CD4-positive, alpha-beta T cell treated with Interleukin-21 for 1 hour (primary cell): ENCODE data around the gene CAPN10.
A peak's percentile ranks its signal among the peaks of the same experiment; 100 is the strongest.
"Not testable (repeated sequence)": the region's sequence is repeated elsewhere in the genome, so short reads cannot be mapped to it uniquely, and the experiment has no call there.

Source experiments
- DNase-seq: peaks from one replicate; pipeline ENCODE4 v3.0.0-alpha.2; 2020

Gene CAPN10

GRCh38 chr2:240604291-240604938 lies 17.9 kb downstream of the CAPN10 start:
- DNase-seq = no peak

DNA sequence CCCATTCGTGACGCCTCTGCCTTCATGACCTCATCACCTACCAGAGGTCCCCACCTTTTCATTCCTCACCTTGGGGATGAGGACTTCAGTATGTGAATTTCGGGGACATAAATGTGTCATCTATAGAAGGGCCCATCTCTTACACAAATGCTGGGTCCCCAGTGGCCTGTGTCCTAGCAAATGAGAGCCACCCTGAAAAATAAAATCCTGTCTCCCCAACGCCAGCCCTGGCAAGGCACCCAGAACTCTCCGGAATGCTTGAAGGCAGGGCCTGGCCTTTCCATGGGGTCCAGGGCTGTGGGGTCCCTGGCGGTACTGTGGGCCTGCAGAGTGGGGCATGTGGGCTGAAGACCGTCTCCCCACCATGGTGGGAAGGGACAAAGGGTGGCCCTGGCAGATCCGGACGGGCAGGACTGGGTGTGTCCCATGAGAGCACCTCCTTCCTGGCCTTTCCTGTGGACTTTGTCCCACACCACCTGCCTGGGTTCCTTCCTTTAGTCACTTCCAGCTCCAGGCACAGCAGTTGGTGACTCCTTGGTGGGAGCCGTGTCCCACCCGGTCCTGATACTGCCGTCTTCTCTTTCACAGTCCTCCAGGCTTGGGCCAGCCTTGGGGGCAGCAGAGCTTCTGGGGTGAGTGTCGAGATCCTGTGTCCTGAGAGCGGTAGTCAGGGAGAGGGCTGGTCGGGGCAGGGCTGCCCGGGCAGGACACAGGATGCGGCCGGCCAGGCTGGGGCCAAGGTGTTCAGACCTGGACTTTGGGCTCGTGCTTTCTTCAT lies 18.6 kb downstream of the CAPN10 start:
- DNase-seq = no peak

DNA sequence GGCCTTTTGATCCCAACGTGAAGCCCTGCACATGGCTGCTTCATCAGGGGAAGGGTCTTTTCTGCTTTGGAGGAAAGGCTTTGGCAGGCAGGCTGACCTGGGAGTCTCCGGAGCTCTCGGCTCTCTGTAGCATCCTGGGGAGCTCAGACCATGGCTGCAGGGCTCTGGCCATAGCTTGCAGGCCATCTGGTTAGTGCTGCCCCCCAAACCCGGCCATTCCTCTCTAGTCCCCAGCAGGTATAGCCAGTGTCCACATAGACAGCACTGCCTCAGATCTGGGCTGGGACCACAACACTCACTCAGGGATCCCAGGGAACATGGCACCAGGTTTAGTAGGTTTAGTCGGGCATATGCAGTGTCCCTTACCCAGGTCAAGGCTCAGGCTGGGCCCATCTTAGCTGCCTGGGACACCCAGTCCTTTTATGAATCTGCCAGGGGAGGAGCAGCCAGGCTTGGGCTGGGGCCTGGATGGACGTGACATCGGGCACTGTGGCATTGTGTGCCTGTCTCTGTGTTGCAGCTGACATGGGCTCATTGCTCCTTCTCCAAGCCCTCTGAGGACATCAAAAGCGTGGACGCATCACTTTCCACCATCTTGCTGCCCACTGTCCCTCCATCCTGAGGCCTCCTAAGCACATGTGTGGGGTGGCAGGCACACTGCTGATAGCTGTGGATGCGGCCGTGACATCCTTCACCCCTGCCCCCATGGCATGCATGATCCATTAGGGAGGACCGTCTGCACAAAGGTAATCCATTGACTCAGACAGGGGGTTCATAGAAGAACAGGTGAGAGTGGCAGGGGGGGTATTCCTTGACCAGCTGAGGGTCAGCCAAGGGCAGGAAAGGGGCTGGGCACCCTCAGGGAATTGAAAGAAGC lies 19.6 kb downstream of the CAPN10 start:
- no peak for DNase-seq

- DNase-seq = no peak
These were observed 25.2 kb downstream of the CAPN10 start for GRCh38 chr2:240611601-240612210.

DNA sequence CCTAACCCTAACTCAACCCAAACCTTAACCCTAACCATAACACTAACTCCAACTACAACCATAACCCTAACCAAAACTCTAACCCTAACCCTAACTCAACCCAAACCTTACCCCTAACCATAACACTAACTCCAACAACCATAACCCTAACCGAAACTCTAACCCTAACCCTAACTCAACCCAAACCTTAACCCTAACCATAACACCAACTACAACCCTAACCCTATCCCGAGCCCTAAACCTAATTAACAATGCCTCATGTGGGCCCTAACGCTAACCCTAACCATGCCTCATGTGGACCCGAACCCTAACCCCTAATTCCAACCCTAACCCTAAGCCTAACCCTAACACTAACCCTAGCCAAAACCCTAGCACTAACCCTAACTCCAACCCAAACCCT lies 27.2 kb downstream of the CAPN10 start:
- no peak for DNase-seq

DNA sequence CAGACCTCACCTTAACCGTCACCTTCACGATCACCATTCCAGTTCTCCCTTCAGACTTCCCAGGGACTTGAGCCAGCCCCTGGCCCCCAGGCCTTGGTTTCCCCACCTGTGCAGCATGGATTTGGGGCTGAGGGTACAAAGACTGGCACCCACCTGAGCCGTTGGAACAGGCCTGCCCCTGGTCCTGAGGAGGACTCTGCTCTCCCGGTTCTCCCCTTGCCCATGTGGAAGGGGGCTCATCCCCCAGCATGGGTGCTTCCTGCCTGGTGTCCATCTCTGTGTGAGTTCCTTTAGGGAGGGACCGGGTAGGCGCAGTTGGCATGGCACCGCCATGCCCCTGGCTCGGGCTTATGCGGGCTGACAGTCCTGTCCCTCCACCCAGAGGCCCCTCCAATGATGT lies 27.9 kb downstream of the CAPN10 start:
- DNase-seq = no peak

DNA sequence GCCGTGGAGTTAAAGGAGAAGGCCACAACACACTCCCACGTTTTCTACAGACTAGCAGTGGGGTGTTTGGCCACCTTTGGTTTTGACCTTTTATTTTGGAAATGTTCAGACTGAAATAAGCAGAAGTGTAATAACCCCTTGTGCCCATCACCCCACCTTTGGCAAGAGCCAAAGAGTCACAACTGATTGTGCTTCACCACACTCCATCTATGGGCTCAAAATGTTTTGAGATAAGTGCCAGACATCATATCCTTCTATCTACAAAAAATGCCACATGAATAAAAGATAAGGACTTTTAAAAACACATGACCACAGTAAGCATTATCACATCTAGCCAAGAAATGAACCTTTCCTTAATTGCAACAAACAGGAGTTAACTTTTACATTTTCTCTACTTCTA lies 28.9 kb downstream of the CAPN10 start:
- DNase-seq = no peak

DNA sequence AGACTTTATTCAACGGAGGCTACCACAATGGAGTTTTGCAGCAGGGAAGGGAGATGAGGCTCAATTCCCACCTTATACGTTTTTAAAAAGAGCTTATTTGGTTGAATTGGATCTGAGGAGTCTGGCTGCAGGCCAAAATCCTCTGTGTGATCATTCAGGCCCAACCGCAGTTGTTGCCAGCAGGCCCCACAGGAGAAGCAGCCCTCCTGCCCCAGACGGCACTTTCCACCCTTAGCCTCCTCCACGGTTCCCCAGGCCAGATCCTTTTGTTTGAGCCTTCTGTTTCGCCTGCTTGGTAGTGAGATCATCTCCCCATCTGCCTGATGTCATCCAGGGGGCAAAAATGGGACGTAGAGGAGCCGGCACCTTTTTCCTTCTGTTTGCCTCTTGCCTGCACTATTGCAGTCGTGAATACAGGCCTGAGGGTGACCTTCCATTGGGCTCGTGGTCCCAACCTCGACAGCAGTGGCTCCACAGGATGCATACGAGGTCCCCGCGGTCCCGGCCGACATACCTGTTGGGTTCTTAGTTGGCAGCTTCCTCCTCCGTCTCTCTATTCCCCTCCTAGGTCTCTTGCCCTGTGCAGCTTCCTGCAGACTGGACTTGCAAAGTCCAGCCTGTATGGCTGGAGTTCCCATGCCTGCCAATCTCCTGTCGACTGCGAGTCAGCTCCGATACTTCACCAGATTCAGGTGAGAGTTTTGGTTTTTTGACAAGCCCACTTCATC lies 29.4 kb downstream of the CAPN10 start:
- DNase-seq = no peak

GRCh38 chr2:240616860-240617666 lies 30.5 kb downstream of the CAPN10 start:
- not testable (repeated sequence) for DNase-seq

GRCh38 chr2:240618776-240619175 lies 32.2 kb downstream of the CAPN10 start:
- DNase-seq = no peak

- DNase-seq = no peak
These were observed 33.1 kb downstream of the CAPN10 start for GRCh38 chr2:240619506-240620148.

- no peak for DNase-seq
These were observed 33.7 kb downstream of the CAPN10 start for GRCh38 chr2:240620149-240620731.

DNA sequence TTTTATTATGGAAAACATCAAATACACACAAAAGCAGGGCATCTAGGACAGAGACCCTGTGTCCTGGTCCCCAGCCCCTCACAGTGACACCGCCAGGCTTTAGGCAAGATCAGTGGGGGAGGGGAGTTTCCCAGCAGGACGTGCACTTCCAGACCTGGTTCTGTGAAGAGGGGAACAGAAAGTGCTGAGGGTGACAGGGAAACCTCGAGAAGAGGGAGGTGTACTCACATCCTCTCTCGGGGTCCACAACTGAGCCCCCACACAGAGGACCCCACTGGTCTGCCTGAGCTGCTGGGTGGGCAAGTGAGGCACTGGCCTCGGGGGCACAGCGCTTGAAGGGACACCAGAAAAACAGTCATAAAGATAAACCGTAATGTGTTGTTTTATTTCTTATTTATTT lies 34.3 kb downstream of the CAPN10 start:
- DNase-seq = no peak

GRCh38 chr2:240622060-240622411 lies 35.5 kb downstream of the CAPN10 start:
- no peak for DNase-seq

GRCh38 chr2:240622531-240623235 lies 36.1 kb downstream of the CAPN10 start:
- DNase-seq = peak; percentile 58

GRCh38 chr2:240623531-240624010 lies 37.0 kb downstream of the CAPN10 start:
- DNase-seq = no peak

GRCh38 chr2:240624011-240624949 lies 37.7 kb downstream of the CAPN10 start:
- no peak for DNase-seq

- DNase-seq = peak; percentile 90
These were observed 38.6 kb downstream of the CAPN10 start, which contains the start of gene GPR35 for GRCh38 chr2:240624950-240625621. Gene GPR35, plus strand, starts transcription at chr2:240625480. Its CDS starts 4,473 bp downstream, at chr2:240629953.
